ENCODE measurements around the gene CMPK1.
"Not testable (repeated sequence)": the region's sequence is repeated elsewhere in the genome, so short reads cannot be mapped to it uniquely, and the experiment has no call there.

The CMPK1 gene

GRCh38 chr1:47317841-47318240 is 15.7 kb upstream of the CMPK1 start:
- peak; percentile 78 for DNase-seq (ENCODE audit: low read depth)
- no peak for TF ChIP-seq CTCF (IDR thresholded peaks at IDR 0.05; ENCODE audit: insufficient read depth, low read depth, low read length, missing control alignments)
- H3K4me3 ChIP-seq (ENCODE audit: low read length) = no peak overlapping the region

- H3K4me3 ChIP-seq (ENCODE audit: low read length) = not testable (repeated sequence)
Measured at GRCh38 chr1:47319968-47320367, 13.6 kb upstream of the CMPK1 start.

GRCh38 chr1:47323599-47324031 is 10.0 kb upstream of the CMPK1 start:
- no peak for DNase-seq (ENCODE audit: low read depth)
- no peak overlapping the region for H3K4me3 ChIP-seq (ENCODE audit: low read length)
- TF ChIP-seq CTCF (IDR thresholded peaks at IDR 0.05; ENCODE audit: insufficient read depth, low read depth, low read length, missing control alignments) = no peak

More at GRCh38 chr1:47319968-47320367, 13.6 kb upstream of the CMPK1 start:
- not testable (repeated sequence) for DNase-seq (ENCODE audit: low read depth)

GRCh38 chr1:47324682-47325081 is 8.9 kb upstream of the CMPK1 start:
- peak; percentile 35 for DNase-seq (ENCODE audit: low read depth)
- H3K4me3 ChIP-seq (ENCODE audit: low read length) = no peak overlapping the region
- no peak for TF ChIP-seq CTCF (IDR thresholded peaks at IDR 0.05; ENCODE audit: insufficient read depth, low read depth, low read length, missing control alignments)

GRCh38 chr1:47325528-47325927 is 8.1 kb upstream of the CMPK1 start:
- H3K4me3 ChIP-seq (ENCODE audit: low read length) = no peak overlapping the region
- DNase-seq (ENCODE audit: low read depth) = peak; percentile 95
- TF ChIP-seq CTCF (IDR thresholded peaks at IDR 0.05; ENCODE audit: insufficient read depth, low read depth, low read length, missing control alignments) = no peak

- no peak overlapping the region for H3K4me3 ChIP-seq (ENCODE audit: low read length)
- DNase-seq (ENCODE audit: low read depth) = no peak
- TF ChIP-seq CTCF (IDR thresholded peaks at IDR 0.05; ENCODE audit: insufficient read depth, low read depth, low read length, missing control alignments) = no peak
Measured at GRCh38 chr1:47326271-47326670, 7.3 kb upstream of the CMPK1 start.

GRCh38 chr1:47328992-47329391 is 4.6 kb upstream of the CMPK1 start:
- H3K4me3 ChIP-seq (ENCODE audit: low read length) = no peak overlapping the region
- TF ChIP-seq CTCF (IDR thresholded peaks at IDR 0.05; ENCODE audit: insufficient read depth, low read depth, low read length, missing control alignments) = no peak
- no peak for DNase-seq (ENCODE audit: low read depth)
